Measurements from ENCODE around the gene MGAT4B.

- TF ChIP-seq CTCF (conservative IDR thresholded peaks at IDR 0.05; ENCODE audit: low read depth, low read length) (no peak), POLR2A (IDR thresholded peaks at IDR 0.05; ENCODE audit: low read depth, low read length) (no peak), MXI1 (IDR thresholded peaks at IDR 0.05; ENCODE audit: borderline replicate concordance, low read depth, low read length) (no peak), BHLHE40 (IDR thresholded peaks at IDR 0.05; ENCODE audit: low read depth, low read length) (no peak), RAD21 (IDR thresholded peaks at IDR 0.05; ENCODE audit: low read length) (no peak), MAZ (IDR thresholded peaks at IDR 0.05; ENCODE audit: borderline replicate concordance, low read depth, low read length) (no peak), CHD1 (IDR thresholded peaks at IDR 0.05; ENCODE audit: low read depth, low read length) (no peak)
Observed at GRCh38 chr5:179762079-179762780, 44.4 kb downstream of the MGAT4B start.

Measured in IMR-90 (cell line).